Fibroblast of lung (primary cell): ENCODE data around the gene ANKRD45.

Source experiments
- CTCF ChIP-seq, 2 donors: IDR thresholded peaks in 1 of 2; conservative IDR thresholded peaks in 1 of 2; 1 replicate in 1 of 2; 2 replicates in 1 of 2; pipeline ENCODE4 v1.5.1; 2011 to 2012; ENCODE audit warnings: low read length in 2 of 2, control low read depth in 1 of 2, inconsistent platforms in 1 of 2, low read depth in 1 of 2, mild to moderate bottlenecking in 1 of 2
- EZH2 ChIP-seq: IDR thresholded peaks from 2 replicates; pipeline ENCODE4 v1.5.1; 2012; ENCODE audit warnings: low read length, control low read depth, mild to moderate bottlenecking; ENCODE audit errors: missing control alignments

- no peak for TF ChIP-seq CTCF (conservative IDR thresholded peaks at IDR 0.05 in 1 of 2, IDR thresholded peaks at IDR 0.05 in 1 of 2; ENCODE audit: low read depth in 1 of 2, low read length in 2 of 2)
- no peak for TF ChIP-seq EZH2
Measured at GRCh38 chr1:173580071-173580470, 89.6 kb downstream of the ANKRD45 start.
